Thymus (tissue), 11 donors: ENCODE measurements around the gene SAAL1. TPM values are rescaled to one million over a fixed set of nuclear protein-coding genes. Genes with fewer than 3 reads are reported as not detected.
A peak's percentile ranks its signal among the peaks of the same experiment; 100 is the strongest.
"Not testable (repeated sequence)": the region's sequence is repeated elsewhere in the genome, so short reads cannot be mapped to it uniquely, and the experiment has no call there.

ENCODE experiments used
- DNase-seq, 9 donors: peaks; one replicate each; pipeline ENCODE4 v3.0.0-alpha.2; 2013; ENCODE audit warnings: low spot score in 9 of 9, low read depth in 6 of 9, missing footprints in 1 of 9
- H3K27ac ChIP-seq, 2 donors: one replicate each; pipeline ENCODE4 v1.5.1; 2013; ENCODE audit warnings: control low read depth in 1 of 2, low read depth in 1 of 2, low read length in 1 of 2, mild to moderate bottlenecking in 1 of 2, moderate library complexity in 1 of 2
- H3K27me3 ChIP-seq, 2 donors: one replicate each; pipeline ENCODE4 v1.5.1; 2013; ENCODE audit warnings: low read length in 1 of 2; ENCODE audit not compliant: control insufficient read depth in 2 of 2, insufficient read depth in 1 of 2
- H3K36me3 ChIP-seq, 2 donors: one replicate each; pipeline ENCODE4 v1.5.1; 2013; ENCODE audit warnings: low read length in 1 of 2, mild to moderate bottlenecking in 1 of 2, moderate library complexity in 1 of 2; ENCODE audit not compliant: control insufficient read depth in 2 of 2, insufficient read depth in 2 of 2
- H3K4me1 ChIP-seq, 2 donors: one replicate each; pipeline ENCODE4 v1.5.1; 2013; ENCODE audit warnings: low read length in 2 of 2; ENCODE audit not compliant: control insufficient read depth in 2 of 2, insufficient read depth in 2 of 2
- H3K4me3 ChIP-seq, 2 donors: one replicate each; pipeline ENCODE4 v1.5.1; 2013; ENCODE audit warnings: low read length in 2 of 2, control low read depth in 1 of 2, mild to moderate bottlenecking in 1 of 2
- H3K9me3 ChIP-seq, 2 donors: one replicate each; pipeline ENCODE4 v1.5.1; 2013; ENCODE audit warnings: low read length in 1 of 2, mild to moderate bottlenecking in 1 of 2; ENCODE audit not compliant: control insufficient read depth in 2 of 2, insufficient read depth in 1 of 2
- WGBS: extraction: QIAGEN DNeasy Blood & Tissue Kit; methylation state at CpG from one replicate; pipeline ENCODE4 v1.1.7; 2013; 5-methylcytosine and 5-hydroxymethylcytosine counted together
- polyA plus RNA-seq: library from polyadenylated mRNA; stranded (reverse); fragments of 200-250 nt; gene quantifications from one replicate; pipeline ENCODE4 v1.2.3, GENCODE V29; 2013
- total RNA-seq: library from RNA; stranded (reverse); fragments of 120-200 nt; gene quantifications from one replicate; pipeline ENCODE4 v1.2.4, GENCODE V29; 2013
- donor health status: healthy.

Gene SAAL1
- total and polyA plus RNA-seq, 2 donors = 19.4 to 25.9 TPM

GRCh38 chr11:18132341-18132740 lies 26.5 kb upstream of the SAAL1 start, which contains the start of gene MRGPRX3:
TSS of gene MRGPRX3 (plus strand) at chr11:18132571. CDS start at chr11:18137203, 4,632 bp downstream.
- no peaks in the 10 kb centered on the region for H3K36me3 ChIP-seq
- no peaks in the 10 kb centered on the region for H3K4me1 ChIP-seq
- 84% methylated on average over 3 of the region's 3 CpGs for WGBS
- H3K27me3 ChIP-seq = no peaks in the 10 kb centered on the region
- H3K9me3 ChIP-seq = no peaks in the 10 kb centered on the region
- DNase-seq = no peak
- H3K27ac ChIP-seq = no peak within 1 kb of the TSS
- H3K4me3 ChIP-seq = no peak within 1 kb of the TSS

- not testable (repeated sequence) for H3K4me1 ChIP-seq, H3K27ac ChIP-seq, DNase-seq, H3K9me3 ChIP-seq, H3K36me3 ChIP-seq, H3K4me3 ChIP-seq, H3K27me3 ChIP-seq
- 94% methylated on average over 4 of the region's 4 CpGs for WGBS
Observed at GRCh38 chr11:18131115-18131514, 25.2 kb upstream of the SAAL1 start.

GRCh38 chr11:18121331-18121828 lies 15.5 kb upstream of the SAAL1 start:
- H3K27ac ChIP-seq, DNase-seq, H3K4me1 ChIP-seq, H3K36me3 ChIP-seq, H3K27me3 ChIP-seq, H3K9me3 ChIP-seq, H3K4me3 ChIP-seq: not testable (repeated sequence)
- WGBS = 88% methylated on average over 20 of the region's 20 CpGs

GRCh38 chr11:18115360-18116127 lies 9.7 kb upstream of the SAAL1 start:
- Histone ChIP-seq H3K27ac (no peak overlapping the region), H3K27me3 (peaks cover 0 to 14% of the 10 kb centered on the region in 2 donors), H3K9me3 (no peaks in the 10 kb centered on the region), H3K4me1 (no peaks in the 10 kb centered on the region), H3K4me3 (no peak overlapping the region), H3K36me3 (no peaks in the 10 kb centered on the region)
- peak; percentile 29 to 72 (median 48) for DNase-seq
- WGBS = 4% methylated on average over 9 of the region's 9 CpGs

- Histone ChIP-seq H3K36me3 (no peaks in the 10 kb centered on the region), H3K9me3 (no peaks in the 10 kb centered on the region), H3K4me3 (no peak overlapping the region), H3K4me1 (peaks cover 0 to 3% of the 10 kb centered on the region in 2 donors), H3K27me3 (peaks cover 0 to 16% of the 10 kb centered on the region in 2 donors), H3K27ac (no peak overlapping the region)
- 46% methylated on average over 2 of the region's 2 CpGs for WGBS
- no peak for DNase-seq
Observed at GRCh38 chr11:18111005-18111404, 5.1 kb upstream of the SAAL1 start.

- H3K27ac ChIP-seq = no peak overlapping the region
- peaks cover 0 to 10% of the 10 kb centered on the region in 2 donors for H3K27me3 ChIP-seq
- peaks cover 0 to 2% of the 10 kb centered on the region in 2 donors for H3K36me3 ChIP-seq
- no peak overlapping the region for H3K4me3 ChIP-seq
- no peaks in the 10 kb centered on the region for H3K9me3 ChIP-seq
- H3K4me1 ChIP-seq = peaks cover 6 to 7% of the 10 kb centered on the region in 2 donors
- WGBS = 75% methylated on average over 3 of the region's 3 CpGs
- DNase-seq = no peak
Observed at GRCh38 chr11:18108254-18108653, 2.4 kb upstream of the SAAL1 start.

- no peak overlapping the region for H3K4me3 ChIP-seq
- H3K27me3 ChIP-seq = peaks cover 0 to 2% of the 10 kb centered on the region in 2 donors
- no peak overlapping the region for H3K27ac ChIP-seq
- H3K36me3 ChIP-seq = peaks cover 0 to 13% of the 10 kb centered on the region in 2 donors
- H3K4me1 ChIP-seq = peaks cover 6 to 7% of the 10 kb centered on the region in 2 donors
- no peak for DNase-seq
- WGBS = 95% methylated on average over 9 of the region's 9 CpGs
- no peaks in the 10 kb centered on the region for H3K9me3 ChIP-seq
Observed at GRCh38 chr11:18106688-18107087, 806 bp upstream of the SAAL1 start.

- peaks cover 0 to 2% of the 10 kb centered on the region in 2 donors for H3K27me3 ChIP-seq
- no peaks in the 10 kb centered on the region for H3K9me3 ChIP-seq
- 28% methylated on average over 29 of the region's 29 CpGs for WGBS
- H3K36me3 ChIP-seq = peaks cover 0 to 16% of the 10 kb centered on the region in 2 donors
- no peak overlapping the region for H3K27ac ChIP-seq
- H3K4me1 ChIP-seq = peaks cover 6 to 7% of the 10 kb centered on the region in 2 donors
- DNase-seq = no peak
- H3K4me3 ChIP-seq = peak overlapping the region; percentile 73 to 97
Observed at GRCh38 chr11:18105086-18105801, 638 bp downstream of the SAAL1 start.
